HG02840 (cell line): Measurements from ENCODE around the gene SYDE1.
"Not testable (repeated sequence)": the region's sequence is repeated elsewhere in the genome, so short reads cannot be mapped to it uniquely, and the experiment has no call there.

Experiments
- ATAC-seq: cut with Tn5 transposase; IDR thresholded peaks from one replicate; pipeline ENCODE4 v1.9.1; 2021; ENCODE audit warnings: mild to moderate bottlenecking, moderate library complexity, moderate number of reproducible peaks; ENCODE audit not compliant: unreplicated experiment, low FRiP score

The SYDE1 gene, protein sequence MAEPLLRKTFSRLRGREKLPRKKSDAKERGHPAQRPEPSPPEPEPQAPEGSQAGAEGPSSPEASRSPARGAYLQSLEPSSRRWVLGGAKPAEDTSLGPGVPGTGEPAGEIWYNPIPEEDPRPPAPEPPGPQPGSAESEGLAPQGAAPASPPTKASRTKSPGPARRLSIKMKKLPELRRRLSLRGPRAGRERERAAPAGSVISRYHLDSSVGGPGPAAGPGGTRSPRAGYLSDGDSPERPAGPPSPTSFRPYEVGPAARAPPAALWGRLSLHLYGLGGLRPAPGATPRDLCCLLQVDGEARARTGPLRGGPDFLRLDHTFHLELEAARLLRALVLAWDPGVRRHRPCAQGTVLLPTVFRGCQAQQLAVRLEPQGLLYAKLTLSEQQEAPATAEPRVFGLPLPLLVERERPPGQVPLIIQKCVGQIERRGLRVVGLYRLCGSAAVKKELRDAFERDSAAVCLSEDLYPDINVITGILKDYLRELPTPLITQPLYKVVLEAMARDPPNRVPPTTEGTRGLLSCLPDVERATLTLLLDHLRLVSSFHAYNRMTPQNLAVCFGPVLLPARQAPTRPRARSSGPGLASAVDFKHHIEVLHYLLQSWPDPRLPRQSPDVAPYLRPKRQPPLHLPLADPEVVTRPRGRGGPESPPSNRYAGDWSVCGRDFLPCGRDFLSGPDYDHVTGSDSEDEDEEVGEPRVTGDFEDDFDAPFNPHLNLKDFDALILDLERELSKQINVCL

GRCh38 chr19:15107061-15108010 lies at the start of gene SYDE1:
Gene SYDE1, plus strand, starts transcription at chr19:15107401. Its CDS starts 33 bp downstream, at chr19:15107434.
- ATAC-seq = no peak

DNA sequence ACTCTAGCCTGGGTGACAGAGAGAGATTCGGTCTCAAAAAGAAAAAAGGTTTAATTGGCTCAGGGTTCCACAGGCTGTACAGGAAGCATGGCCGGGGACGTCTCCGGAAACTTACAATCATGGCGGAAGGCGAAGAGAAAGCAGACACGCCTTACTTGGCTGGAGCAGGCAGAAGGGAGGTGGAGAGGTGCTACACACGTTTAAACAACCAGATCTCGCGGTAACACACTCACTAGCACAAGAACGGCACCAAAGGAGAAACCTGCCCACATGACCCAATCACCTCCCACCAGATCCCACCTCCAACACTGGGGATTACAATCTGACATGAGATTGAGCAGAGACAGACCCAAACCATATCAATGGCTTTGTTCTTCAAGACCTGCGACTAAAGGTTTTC lies 45.2 kb upstream of the SYDE1 start:
- no peak for ATAC-seq

DNA sequence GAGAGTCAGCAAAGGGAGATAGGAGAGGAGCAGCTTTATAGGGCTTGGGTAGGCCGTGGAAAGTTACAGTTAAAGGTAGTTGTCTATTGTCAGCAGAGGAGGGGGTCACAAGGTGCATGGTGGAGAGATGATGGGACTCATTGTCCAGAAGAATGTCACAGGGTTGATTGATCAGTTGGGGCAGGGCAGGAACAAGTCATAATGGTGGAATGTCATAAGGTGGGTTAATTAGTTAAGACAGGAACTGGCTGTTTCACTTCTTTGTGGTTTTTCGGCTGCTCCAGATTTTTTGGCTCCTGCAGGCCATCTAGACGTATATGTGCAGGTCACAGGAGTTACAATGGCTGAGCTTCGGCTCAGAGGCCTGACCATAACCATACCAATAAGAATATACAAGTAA lies 36.8 kb upstream of the SYDE1 start:
- ATAC-seq = not testable (repeated sequence)

GRCh38 chr19:15072930-15073647 lies 34.1 kb upstream of the SYDE1 start:
- ATAC-seq = no peak

GRCh38 chr19:15074371-15074770 lies 32.8 kb upstream of the SYDE1 start:
- no peak for ATAC-seq

GRCh38 chr19:15075806-15076205 lies 31.4 kb upstream of the SYDE1 start:
- no peak for ATAC-seq

DNA sequence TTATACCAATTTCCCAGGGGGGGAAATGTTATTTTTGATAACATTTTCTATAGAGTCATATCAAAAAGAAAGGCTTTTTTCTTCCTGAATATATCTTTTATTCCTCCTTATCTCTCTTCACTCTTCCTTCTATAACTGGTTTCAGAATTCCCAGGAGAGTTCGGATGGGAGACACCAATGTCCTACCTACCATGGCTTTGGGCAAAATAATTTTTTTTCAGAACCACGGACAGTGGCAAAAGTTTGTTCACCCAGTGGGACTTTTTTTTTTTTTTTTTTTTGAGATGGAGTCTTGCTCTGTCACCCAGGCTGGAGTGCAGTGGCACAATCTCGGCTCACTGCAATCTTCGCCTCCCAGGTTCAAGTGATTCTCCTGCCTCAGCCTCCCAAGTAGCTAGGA lies 27.2 kb upstream of the SYDE1 start:
- ATAC-seq = not testable (repeated sequence)

DNA sequence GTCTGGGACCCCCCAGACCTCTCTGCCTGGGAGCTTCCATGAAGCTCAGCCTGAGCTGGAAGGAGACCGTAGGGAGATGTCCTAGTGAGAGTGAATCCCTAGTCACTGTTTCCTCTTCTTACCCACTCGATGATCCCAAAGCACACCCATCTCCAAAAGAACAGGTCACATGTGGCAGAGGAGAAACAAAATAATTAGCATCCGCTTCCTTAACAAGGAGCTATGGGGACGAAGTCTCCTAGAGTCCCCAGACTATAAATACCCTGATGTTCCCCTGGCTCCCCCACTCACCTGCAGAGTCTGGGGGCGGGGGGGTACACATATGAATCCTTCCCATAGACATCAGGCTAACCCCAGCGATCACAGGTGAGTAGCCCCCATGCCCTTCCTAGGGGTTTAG lies 25.3 kb upstream of the SYDE1 start, which contains the start of gene OR1I1:
OR1I1 (plus strand) TSS at position 301 of the 400 bp plus-strand sequence. CDS start 4,855 bp downstream, outside the sequence.
- no peak for ATAC-seq

DNA sequence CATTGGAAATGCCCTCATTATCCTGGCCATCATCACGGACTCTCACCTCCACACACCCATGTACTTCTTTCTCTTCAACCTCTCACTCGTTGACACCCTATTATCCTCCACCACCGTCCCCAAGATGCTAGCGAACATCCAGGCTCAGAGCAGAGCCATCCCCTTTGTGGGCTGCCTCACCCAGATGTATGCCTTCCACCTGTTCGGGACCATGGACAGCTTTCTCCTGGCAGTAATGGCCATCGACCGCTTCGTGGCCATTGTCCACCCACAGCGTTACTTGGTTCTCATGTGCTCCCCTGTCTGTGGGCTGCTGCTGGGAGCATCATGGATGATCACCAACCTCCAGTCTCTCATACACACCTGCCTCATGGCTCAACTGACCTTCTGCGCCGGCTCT lies 20.0 kb upstream of the SYDE1 start:
- no peak for ATAC-seq

- no peak for ATAC-seq
Observed at GRCh38 chr19:15091918-15092753, 15.1 kb upstream of the SYDE1 start.

GRCh38 chr19:15093001-15093400 lies 14.2 kb upstream of the SYDE1 start:
- no peak for ATAC-seq

DNA sequence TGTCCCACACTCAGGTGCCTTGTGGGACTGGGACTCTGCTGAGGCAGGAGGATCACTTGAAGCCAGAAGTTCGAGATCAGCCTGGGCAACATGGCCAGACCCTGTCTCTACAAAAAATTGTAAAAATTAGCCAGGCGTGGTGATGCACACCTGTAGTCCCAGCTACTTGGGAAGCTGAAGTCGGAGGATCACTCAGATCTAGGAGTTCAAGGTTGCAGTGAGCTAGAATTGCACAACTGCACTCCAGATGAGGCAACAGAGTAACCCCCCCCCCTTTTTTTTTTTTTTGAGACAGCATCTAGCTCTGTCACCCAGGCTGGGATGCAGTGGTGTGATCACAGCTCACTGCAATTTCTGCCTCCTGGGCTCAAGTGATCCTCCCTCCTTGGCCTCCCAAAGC lies 11.0 kb upstream of the SYDE1 start:
- ATAC-seq = no peak

- ATAC-seq = not testable (repeated sequence)
Observed at GRCh38 chr19:15097980-15098379, 9.2 kb upstream of the SYDE1 start.

DNA sequence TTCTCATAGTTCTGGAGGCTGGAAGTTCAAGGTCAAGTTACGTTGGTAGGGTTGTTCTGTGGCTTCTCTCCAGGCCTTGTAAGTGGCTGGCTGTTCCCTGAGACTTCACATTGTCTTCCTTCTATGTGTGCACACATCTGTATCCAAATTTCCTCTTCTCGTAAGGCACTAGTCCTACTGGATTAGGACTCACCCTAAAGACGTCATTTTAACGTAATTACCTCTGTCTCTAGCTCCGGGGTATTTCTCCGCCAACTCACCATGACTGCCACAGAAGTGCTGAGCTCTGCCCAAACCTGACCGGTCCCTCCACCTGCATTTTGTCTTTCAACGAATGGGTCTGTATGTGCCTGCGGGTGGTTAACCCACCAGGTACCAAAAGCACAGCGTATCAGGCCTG lies 8.7 kb upstream of the SYDE1 start:
- no peak for ATAC-seq

DNA sequence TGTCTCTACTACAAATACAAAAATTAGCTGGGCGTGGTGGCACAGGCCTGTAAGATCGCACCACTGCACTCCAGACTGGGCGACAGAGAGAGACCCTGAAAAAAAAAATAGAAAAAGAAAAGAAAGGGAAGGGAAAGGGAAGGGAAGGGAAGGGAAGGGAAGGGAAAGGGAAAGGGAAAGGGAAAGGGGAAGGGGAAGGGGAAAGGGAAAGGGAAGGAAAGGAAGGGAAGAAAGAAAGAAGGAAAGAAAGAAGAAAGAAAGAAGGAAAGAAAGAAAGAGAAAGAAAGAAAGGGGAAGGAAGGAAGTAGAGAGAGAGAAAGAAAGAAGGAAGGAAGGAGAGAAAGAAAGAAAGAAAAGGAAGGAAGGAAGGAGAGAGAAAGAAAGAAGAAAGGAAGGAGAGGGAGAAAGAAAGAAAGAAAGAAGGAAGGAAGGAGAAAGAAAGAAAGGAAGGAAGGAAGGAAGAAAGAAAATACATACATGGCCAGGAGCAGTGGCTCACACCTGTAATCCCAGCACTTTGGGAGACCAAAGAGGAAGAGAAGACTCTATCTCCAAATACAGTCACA lies 8.1 kb upstream of the SYDE1 start:
- ATAC-seq = no peak

DNA sequence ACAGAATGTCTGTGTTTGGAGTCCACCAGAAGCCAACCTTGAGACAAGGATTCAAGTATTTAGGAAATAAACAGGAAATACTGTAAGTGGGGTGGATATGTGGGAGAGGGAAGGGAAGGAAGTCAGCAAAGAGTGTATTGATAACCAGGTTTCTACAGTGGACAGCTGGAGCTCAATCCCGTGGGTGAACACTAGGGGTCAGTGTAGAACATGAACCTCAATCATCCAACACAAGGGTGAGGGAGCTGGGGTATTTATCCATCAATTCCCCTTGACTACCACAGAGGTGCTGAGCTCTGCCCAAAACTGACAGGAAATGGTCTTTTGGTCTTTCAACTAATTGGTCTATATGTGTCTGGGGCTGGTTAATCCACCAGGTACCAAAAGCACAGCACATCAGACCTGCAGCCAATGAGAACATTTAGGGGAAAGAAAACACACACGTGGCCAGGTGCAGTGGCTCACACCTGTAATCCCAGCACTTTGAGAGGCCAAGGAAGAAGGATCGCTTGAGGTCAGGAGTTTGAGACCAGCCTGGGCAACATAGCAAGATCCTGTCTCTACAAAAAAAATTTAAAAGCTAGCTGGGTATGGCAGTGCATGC lies 5.6 kb upstream of the SYDE1 start:
- no peak for ATAC-seq

DNA sequence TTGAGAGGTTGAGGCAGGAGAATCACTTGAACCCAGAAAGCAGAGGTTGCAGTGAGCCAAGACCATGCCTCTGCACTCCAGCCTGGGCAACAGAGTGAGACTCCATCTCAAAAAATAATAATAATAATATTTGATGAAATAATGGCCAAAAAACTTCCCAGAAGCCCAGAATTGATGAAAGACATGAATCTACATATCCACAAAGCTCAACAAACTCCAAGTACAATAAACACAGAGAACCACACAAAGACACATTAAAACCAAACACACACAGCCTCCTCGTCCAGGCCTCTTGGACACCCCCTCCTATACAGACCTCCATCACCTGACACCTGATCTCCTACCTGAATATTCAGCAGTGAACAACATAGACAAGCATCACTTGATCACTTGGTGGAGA lies 3.2 kb upstream of the SYDE1 start:
- ATAC-seq = no peak

DNA sequence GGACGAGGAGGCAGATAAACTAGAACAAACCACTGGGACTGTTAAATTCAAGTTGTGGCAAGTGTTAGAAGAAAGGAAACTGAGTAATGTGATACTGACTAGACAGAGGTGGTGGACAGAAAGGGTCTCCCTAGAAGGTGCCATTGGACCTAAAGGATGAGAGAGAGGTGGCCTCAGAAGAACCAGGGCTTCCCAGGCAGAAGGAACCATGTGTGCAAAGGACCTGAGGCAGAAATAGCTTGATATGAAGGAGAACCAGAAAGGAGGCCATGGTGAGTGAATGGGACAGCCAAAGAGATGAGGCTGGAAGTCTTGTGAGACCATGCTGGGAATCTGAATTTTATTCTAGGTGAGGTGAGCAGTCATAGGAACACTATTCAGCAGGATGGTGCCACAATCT lies 2.8 kb upstream of the SYDE1 start:
- no peak for ATAC-seq
